ENCODE results near the gene GON4L.

Gene GON4L

GRCh38 chr1:155900161-155900560 lies 43.1 kb upstream of the GON4L start:
- no peaks in the 10 kb centered on the region for H3K4me1 ChIP-seq (ENCODE audit: control insufficient read depth, insufficient read depth, low read length)
- H3K36me3 ChIP-seq (ENCODE audit: control insufficient read depth in 2 of 2, insufficient read depth in 1 of 2, low read length in 2 of 2) = peaks cover 52 to 77% of the 10 kb centered on the region in 2 experiments
- ChIA-PET CTCF (interaction anchor here (0.5 to 0.7 kb wide), 2 partner anchors 92 to 96 kb away, joined by 3 read pairs; no protein-coding TSS in a partner anchor), POLR2A (no interaction called here)
- H3K27ac ChIP-seq (ENCODE audit: extremely low read depth, low read depth, low read length) = no peak overlapping the region
- TF ChIP-seq ZNF24 (tag by site-specific recombination; IDR thresholded peaks at IDR 0.05) = no peak
- no peaks in the 10 kb centered on the region for H3K9me3 ChIP-seq (ENCODE audit: control insufficient read depth, insufficient read depth, low read depth, low read length)
- H3K4me3 ChIP-seq (ENCODE audit: low read depth, low read length) = no peak overlapping the region

GRCh38 chr1:155899683-155900082 lies 42.7 kb upstream of the GON4L start:
- TF ChIP-seq PRDM4 (tag by site-specific recombination; IDR thresholded peaks at IDR 0.05) = no peak
- no peak for TF ChIP-seq ZNF292 (tag by site-specific recombination; IDR thresholded peaks at IDR 0.05; ENCODE audit: borderline replicate concordance, low read depth)
- no peak for TF ChIP-seq KLF10 (tag by site-specific recombination; IDR thresholded peaks at IDR 0.05)
- no peak for TF ChIP-seq ZBTB21 (tag by site-specific recombination; IDR thresholded peaks at IDR 0.05)
- TF ChIP-seq ZFP3 (tag by site-specific recombination; IDR thresholded peaks at IDR 0.05; ENCODE audit: low read depth) = no peak
- TF ChIP-seq IKZF3 (tag by site-specific recombination; IDR thresholded peaks at IDR 0.05) = no peak
- no peak for TF ChIP-seq ZNF776 (tag by site-specific recombination; IDR thresholded peaks at IDR 0.05; ENCODE audit: borderline replicate concordance)
- peak; percentile 85 for TF ChIP-seq SCRT1 (tag by site-specific recombination; IDR thresholded peaks at IDR 0.05; ENCODE audit: borderline replicate concordance)
- no peak for TF ChIP-seq ZNF433 (tag by site-specific recombination; IDR thresholded peaks at IDR 0.05; ENCODE audit: low read depth)
- TF ChIP-seq ZNF704 (tag by site-specific recombination; IDR thresholded peaks at IDR 0.05) = no peak
- TF ChIP-seq OSR2 (tag by site-specific recombination; IDR thresholded peaks at IDR 0.05) = no peak
- no peak for TF ChIP-seq ZNF501 (tag by site-specific recombination; IDR thresholded peaks at IDR 0.05)
- TF ChIP-seq ZNF157 (tag by site-specific recombination; IDR thresholded peaks at IDR 0.05) = no peak
- TF ChIP-seq ZNF140 (tag by site-specific recombination; IDR thresholded peaks at IDR 0.05) = no peak
- peak; percentile 92 for TF ChIP-seq SCRT2 (tag by site-specific recombination; IDR thresholded peaks at IDR 0.05)
- TF ChIP-seq ZNF785 (tag by site-specific recombination; IDR thresholded peaks at IDR 0.05) = no peak
- no peak overlapping the region for H3K4me3 ChIP-seq (ENCODE audit: low read depth, low read length)
- no peaks in the 10 kb centered on the region for H3K9me3 ChIP-seq (ENCODE audit: control insufficient read depth, insufficient read depth, low read depth, low read length)
- no peak overlapping the region for H3K27ac ChIP-seq (ENCODE audit: extremely low read depth, low read depth, low read length)
- H3K36me3 ChIP-seq (ENCODE audit: control insufficient read depth in 2 of 2, insufficient read depth in 1 of 2, low read length in 2 of 2) = peaks cover 48 to 72% of the 10 kb centered on the region in 2 experiments
- no peaks in the 10 kb centered on the region for H3K4me1 ChIP-seq (ENCODE audit: control insufficient read depth, insufficient read depth, low read length)
- ChIA-PET POLR2A (interaction anchor here (0.7 to 1.0 kb wide), 2 partner anchors 34 to 123 kb away, joined by 3 read pairs; partner anchors contain the start of gene KHDC4), CTCF (no interaction called here)

- Histone ChIP-seq H3K27ac (ENCODE audit: extremely low read depth, low read depth, low read length) (no peak overlapping the region), H3K4me1 (ENCODE audit: control insufficient read depth, insufficient read depth, low read length) (no peaks in the 10 kb centered on the region), H3K36me3 (ENCODE audit: control insufficient read depth in 2 of 2, insufficient read depth in 1 of 2, low read length in 2 of 2) (peaks cover 40 to 64% of the 10 kb centered on the region in 2 experiments), H3K4me3 (ENCODE audit: low read depth, low read length) (no peak overlapping the region), H3K9me3 (ENCODE audit: control insufficient read depth, insufficient read depth, low read depth, low read length) (no peaks in the 10 kb centered on the region)
- POLR2A ChIA-PET = interaction anchor here (0.8 to 1.0 kb wide), 2 partner anchors 35 to 78 kb away, joined by 3 to 4 read pairs; partner anchors contain the start of gene KHDC4
- TF ChIP-seq INSM2 (tag by site-specific recombination; IDR thresholded peaks at IDR 0.05) (no peak), ZNF555 (tag by site-specific recombination; conservative IDR thresholded peaks at IDR 0.05) (no peak), ZNF214 (tag by site-specific recombination; IDR thresholded peaks at IDR 0.05; ENCODE audit: borderline replicate concordance) (no peak), ZNF596 (tag by site-specific recombination; IDR thresholded peaks at IDR 0.05) (no peak)
- CTCF ChIA-PET = interaction anchor here (0.5 to 0.6 kb wide), 2 partner anchors 240 to 375 kb away, joined by 3 read pairs; no protein-coding TSS in a partner anchor
These were observed 41.9 kb upstream of the GON4L start for GRCh38 chr1:155898888-155899287.

Measured in HEK293 (cell line).